HL-60 (cell line): ENCODE results near the gene ELOVL6.

Experiments used
- DNase-seq, 2 experiments: peaks; one replicate each; pipeline ENCODE4 v3.0.0-alpha.2; 2010 to 2020; ENCODE audit warnings: low read depth in 1 of 2, low spot score in 1 of 2
- H3K27ac ChIP-seq: fragments of 250-450 bp; sonication (Bioruptor Pico); replicated peaks from 2 replicates; pipeline ENCODE4 v1.5.1; 2020; ENCODE audit warnings: mild to moderate bottlenecking, moderate library complexity
- H3K27me3 ChIP-seq: fragments of 250-450 bp; sonication (Bioruptor Pico); 2 replicates; pipeline ENCODE4 v1.5.1; 2021; ENCODE audit warnings: mild to moderate bottlenecking, moderate library complexity; ENCODE audit not compliant: insufficient read depth, poor library complexity, severe bottlenecking
- H3K4me3 ChIP-seq: replicated peaks from 2 replicates; pipeline ENCODE4 v1.5.1; 2011; ENCODE audit warnings: mild to moderate bottlenecking, control low read depth, low read length; ENCODE audit not compliant: insufficient read depth
- GABPA ChIP-seq: IDR thresholded peaks from 2 replicates; pipeline ENCODE4 v1.6.1; 2012; ENCODE audit warnings: low read depth
- POLR2AphosphoS5 ChIP-seq: IDR thresholded peaks from 2 replicates; pipeline ENCODE4 v1.6.1; 2012; ENCODE audit warnings: low read depth
- SPI1 ChIP-seq: IDR thresholded peaks from 2 replicates; pipeline ENCODE4 v1.6.1; 2012; ENCODE audit warnings: low read depth, mild to moderate bottlenecking, borderline replicate concordance
- TF ChIP-seq, protein P1 (sequence below): IDR thresholded peaks from one replicate; pipeline ENCODE4 v1.5.1; 2011; ENCODE audit warnings: low read length, control low read depth, inconsistent platforms; ENCODE audit not compliant: insufficient read depth
- TF ChIP-seq, protein P2 (sequence below): IDR thresholded peaks from 2 replicates; pipeline ENCODE4 v1.6.1; 2012; ENCODE audit warnings: low read depth; ENCODE audit not compliant: insufficient replicate concordance

Gene ELOVL6

GRCh38 chr4:110107866-110108265 is 90.5 kb downstream of the ELOVL6 start:
- H3K27ac ChIP-seq, result no peak overlapping the region
- H3K27me3 ChIP-seq, result no peaks in the 10 kb centered on the region
- DNase-seq, result peak in 1 of 2 experiments; percentile 17
- H3K4me3 ChIP-seq, result no peak overlapping the region
- TF ChIP-seq POLR2AphosphoS5 (no peak), GABPA (no peak), SPI1 (no peak)
- TF ChIP-seq, protein P1, sequence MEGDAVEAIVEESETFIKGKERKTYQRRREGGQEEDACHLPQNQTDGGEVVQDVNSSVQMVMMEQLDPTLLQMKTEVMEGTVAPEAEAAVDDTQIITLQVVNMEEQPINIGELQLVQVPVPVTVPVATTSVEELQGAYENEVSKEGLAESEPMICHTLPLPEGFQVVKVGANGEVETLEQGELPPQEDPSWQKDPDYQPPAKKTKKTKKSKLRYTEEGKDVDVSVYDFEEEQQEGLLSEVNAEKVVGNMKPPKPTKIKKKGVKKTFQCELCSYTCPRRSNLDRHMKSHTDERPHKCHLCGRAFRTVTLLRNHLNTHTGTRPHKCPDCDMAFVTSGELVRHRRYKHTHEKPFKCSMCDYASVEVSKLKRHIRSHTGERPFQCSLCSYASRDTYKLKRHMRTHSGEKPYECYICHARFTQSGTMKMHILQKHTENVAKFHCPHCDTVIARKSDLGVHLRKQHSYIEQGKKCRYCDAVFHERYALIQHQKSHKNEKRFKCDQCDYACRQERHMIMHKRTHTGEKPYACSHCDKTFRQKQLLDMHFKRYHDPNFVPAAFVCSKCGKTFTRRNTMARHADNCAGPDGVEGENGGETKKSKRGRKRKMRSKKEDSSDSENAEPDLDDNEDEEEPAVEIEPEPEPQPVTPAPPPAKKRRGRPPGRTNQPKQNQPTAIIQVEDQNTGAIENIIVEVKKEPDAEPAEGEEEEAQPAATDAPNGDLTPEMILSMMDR, result no peak
- TF ChIP-seq, protein P2, sequence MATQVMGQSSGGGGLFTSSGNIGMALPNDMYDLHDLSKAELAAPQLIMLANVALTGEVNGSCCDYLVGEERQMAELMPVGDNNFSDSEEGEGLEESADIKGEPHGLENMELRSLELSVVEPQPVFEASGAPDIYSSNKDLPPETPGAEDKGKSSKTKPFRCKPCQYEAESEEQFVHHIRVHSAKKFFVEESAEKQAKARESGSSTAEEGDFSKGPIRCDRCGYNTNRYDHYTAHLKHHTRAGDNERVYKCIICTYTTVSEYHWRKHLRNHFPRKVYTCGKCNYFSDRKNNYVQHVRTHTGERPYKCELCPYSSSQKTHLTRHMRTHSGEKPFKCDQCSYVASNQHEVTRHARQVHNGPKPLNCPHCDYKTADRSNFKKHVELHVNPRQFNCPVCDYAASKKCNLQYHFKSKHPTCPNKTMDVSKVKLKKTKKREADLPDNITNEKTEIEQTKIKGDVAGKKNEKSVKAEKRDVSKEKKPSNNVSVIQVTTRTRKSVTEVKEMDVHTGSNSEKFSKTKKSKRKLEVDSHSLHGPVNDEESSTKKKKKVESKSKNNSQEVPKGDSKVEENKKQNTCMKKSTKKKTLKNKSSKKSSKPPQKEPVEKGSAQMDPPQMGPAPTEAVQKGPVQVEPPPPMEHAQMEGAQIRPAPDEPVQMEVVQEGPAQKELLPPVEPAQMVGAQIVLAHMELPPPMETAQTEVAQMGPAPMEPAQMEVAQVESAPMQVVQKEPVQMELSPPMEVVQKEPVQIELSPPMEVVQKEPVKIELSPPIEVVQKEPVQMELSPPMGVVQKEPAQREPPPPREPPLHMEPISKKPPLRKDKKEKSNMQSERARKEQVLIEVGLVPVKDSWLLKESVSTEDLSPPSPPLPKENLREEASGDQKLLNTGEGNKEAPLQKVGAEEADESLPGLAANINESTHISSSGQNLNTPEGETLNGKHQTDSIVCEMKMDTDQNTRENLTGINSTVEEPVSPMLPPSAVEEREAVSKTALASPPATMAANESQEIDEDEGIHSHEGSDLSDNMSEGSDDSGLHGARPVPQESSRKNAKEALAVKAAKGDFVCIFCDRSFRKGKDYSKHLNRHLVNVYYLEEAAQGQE, result no peak

DNA sequence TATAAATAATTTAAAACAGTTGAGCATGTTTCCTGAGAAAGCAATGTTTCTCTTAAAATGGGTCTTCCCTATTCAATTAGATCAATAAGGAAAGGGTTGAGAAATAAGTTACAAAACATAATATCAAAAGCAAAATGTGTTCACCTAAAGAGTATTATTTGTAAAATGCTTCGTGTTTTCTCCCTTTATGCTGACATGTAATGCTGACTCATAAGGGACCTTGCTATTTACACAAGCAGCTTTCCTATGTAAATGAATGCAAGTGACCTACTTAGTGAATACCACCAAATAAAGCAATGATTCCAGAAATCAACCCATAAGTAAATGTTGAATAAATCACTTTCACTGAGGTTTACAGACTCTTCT is 91.5 kb downstream of the ELOVL6 start:
- TF ChIP-seq, protein P2, result no peak
- no peak for TF ChIP-seq SPI1
- TF ChIP-seq, protein P1, result no peak
- no peaks in the 10 kb centered on the region for H3K27me3 ChIP-seq
- no peak overlapping the region for H3K4me3 ChIP-seq
- H3K27ac ChIP-seq, result no peak overlapping the region
- DNase-seq, result no peak

DNA sequence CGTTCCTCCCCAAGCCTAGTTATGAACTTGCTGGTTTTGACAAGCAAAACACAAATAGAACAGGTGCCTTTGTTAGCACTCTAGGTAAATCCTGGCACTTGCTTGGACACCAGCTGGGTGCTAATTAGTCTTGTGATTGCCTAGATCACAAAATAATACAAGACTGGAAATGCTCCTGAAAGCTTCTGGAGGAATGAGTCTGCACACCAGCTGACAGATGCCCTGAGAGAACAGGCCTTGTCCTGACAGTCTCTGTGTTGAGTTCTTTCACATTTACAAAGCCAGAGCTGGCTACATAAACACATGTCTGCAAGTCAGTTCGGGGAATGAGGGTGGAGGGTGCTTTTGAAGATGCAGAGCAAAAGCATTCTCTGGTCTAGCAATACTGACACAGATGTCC is 93.8 kb downstream of the ELOVL6 start:
- no peak for DNase-seq
- no peak overlapping the region for H3K4me3 ChIP-seq
- no peak overlapping the region for H3K27ac ChIP-seq
- H3K27me3 ChIP-seq, result no peaks in the 10 kb centered on the region
- TF ChIP-seq, protein P1, result no peak
- TF ChIP-seq, protein P2, result no peak
- TF ChIP-seq GABPA (no peak), POLR2AphosphoS5 (no peak), SPI1 (no peak)
